T-cell (primary cell): ENCODE data around the gene PCDHGA6. TPM values are rescaled to one million over a fixed set of nuclear protein-coding genes. Genes with fewer than 3 reads are reported as not detected.
"Not testable (repeated sequence)": the region's sequence is repeated elsewhere in the genome, so short reads cannot be mapped to it uniquely, and the experiment has no call there.

Experiments used
- ATAC-seq, 4 experiments: fragments of 200-7000 bp in 3 of 4; fragments of 150-1000 bp in 1 of 4; cut with Tn5 transposase; replicated peaks in 1 of 4; 1 replicate in 3 of 4; 2 replicates in 1 of 4; pipeline ENCODE4 v1.10.0; 2021; ENCODE audit warnings: moderate library complexity in 3 of 4, mild to moderate bottlenecking in 2 of 4, moderate number of reproducible peaks in 1 of 4
- CTCF ChIA-PET, 2 donors: fragments of 300-600 bp; sonication (Branson Sonifier 250); formaldehyde crosslinking; loops; one replicate each; lab custom pipeline; 2022; ENCODE audit warnings: antibody characterized with exemption in 2 of 2; lab: Charles Lee
- POLR2A ChIA-PET, 2 donors: fragments of 300-600 bp; sonication (Branson Sonifier 250); formaldehyde crosslinking; loops; one replicate each; lab custom pipeline; 2022; ENCODE audit warnings: antibody characterized with exemption in 2 of 2; lab: Charles Lee
- DNase-seq, 35 experiments: peaks; one replicate each; pipeline versions ENCODE4 v3.0.0 to v3.0.0-alpha.2; 2013 to 2023
- H3K27ac ChIP-seq: one replicate; pipeline ENCODE4 v1.5.1; 2013; ENCODE audit warnings: low read length
- H3K27me3 ChIP-seq, 2 experiments: replicated peaks in 1 of 2; 1 replicate in 1 of 2; 2 replicates in 1 of 2; pipeline versions ENCODE4 v1.6.1 to v1.7.0; 2013; ENCODE audit warnings: low read length in 1 of 2, mixed read lengths in 1 of 2; ENCODE audit not compliant: control insufficient read depth in 2 of 2, insufficient read depth in 2 of 2; ENCODE audit errors: extremely low read depth in 1 of 2
- H3K36me3 ChIP-seq, 2 donors: 1 replicate in 1 of 2; 2 replicates in 1 of 2; pipeline versions ENCODE4 v1.6.1 to v1.7.0; 2013; ENCODE audit warnings: low read length in 1 of 2; ENCODE audit not compliant: control insufficient read depth in 2 of 2, insufficient read depth in 1 of 2; ENCODE audit errors: extremely low read depth in 1 of 2
- H3K4me1 ChIP-seq, 2 experiments: 1 replicate in 1 of 2; 2 replicates in 1 of 2; pipeline versions ENCODE4 v1.6.1 to v1.7.0; 2013; ENCODE audit warnings: low read length in 2 of 2, mixed read lengths in 1 of 2; ENCODE audit not compliant: insufficient read depth in 2 of 2, control insufficient read depth in 1 of 2; ENCODE audit errors: extremely low read depth in 1 of 2
- H3K4me3 ChIP-seq, 2 donors: 1 replicate in 1 of 2; 2 replicates in 1 of 2; pipeline versions ENCODE4 v1.5.1 to v1.7.0; 2013; ENCODE audit warnings: mild to moderate bottlenecking in 2 of 2, low read length in 1 of 2, moderate library complexity in 1 of 2; ENCODE audit not compliant: control insufficient read depth in 1 of 2; ENCODE audit errors: extremely low read depth in 1 of 2
- H3K9me3 ChIP-seq: 2 replicates; pipeline ENCODE4 v1.7.0; 2013
- H3K27ac Mint-ChIP-seq, 2 donors: one replicate each; pipeline ENCODE4 v1.8.0; 2020 to 2021; ENCODE audit warnings: mild to moderate bottlenecking in 2 of 2, mixed read lengths in 2 of 2
- H3K27me3 Mint-ChIP-seq, 2 donors: one replicate each; pipeline ENCODE4 v1.8.0; 2021 to 2022; ENCODE audit warnings: mixed read lengths in 2 of 2
- H3K36me3 Mint-ChIP-seq: one replicate; pipeline ENCODE4 v1.8.0; 2021; ENCODE audit warnings: mixed read lengths
- H3K4me1 Mint-ChIP-seq, 3 donors: one replicate each; pipeline ENCODE4 v1.8.0; 2020 to 2022; ENCODE audit warnings: mixed read lengths in 3 of 3, mild to moderate bottlenecking in 1 of 3
- H3K4me3 Mint-ChIP-seq, 3 donors: one replicate each; pipeline ENCODE4 v1.8.0; 2020 to 2022; ENCODE audit warnings: mild to moderate bottlenecking in 3 of 3, mixed read lengths in 3 of 3, moderate library complexity in 3 of 3
- H3K9me3 Mint-ChIP-seq, 3 donors: one replicate each; pipeline ENCODE4 v1.8.0; 2020 to 2022; ENCODE audit warnings: mixed read lengths in 3 of 3
- WGBS: methylation state at CpG from one replicate; pipeline ENCODE4 v1.1.5; 2013; ENCODE audit warnings: missing lambda C conversion rate; ENCODE audit not compliant: insufficient coverage; 5-methylcytosine and 5-hydroxymethylcytosine counted together
- total RNA-seq, 35 experiments: library from RNA in 6 of 35; stranded (reverse) in 6 of 35; fragments of 120-200 nt in 1 of 35; gene quantifications; one replicate each; pipeline versions ENCODE4 v1.2.1 to v1.2.4 and lab custom pipeline; 2013 to 2026

Gene PCDHGA6
- total RNA-seq, 5 donors from 2014 or later (not counting 1 experiment from before 2014, with no cell fraction given): 0.19 to 0.64 (median 0.28) TPM

GRCh38 chr5:141415275-141415618 is 41.6 kb downstream of the PCDHGA6 start:
- Mint-ChIP-seq H3K4me3 (peak overlapping the region in 1 of 3 donors; percentile 52), H3K9me3 (peaks cover 13 to 23% (median 21%) of the 10 kb centered on the region in 3 donors), H3K4me1 (peaks cover 20 to 36% (median 23%) of the 10 kb centered on the region in 3 donors), H3K36me3 (peaks cover 18% of the 10 kb centered on the region), H3K27me3 (peaks cover 55 to 76% of the 10 kb centered on the region in 2 donors)
- H3K27me3 ChIP-seq: peaks cover 26 to 62% of the 10 kb centered on the region in 2 experiments
- H3K36me3 ChIP-seq, DNase-seq, H3K9me3 ChIP-seq, H3K27ac ChIP-seq, ATAC-seq, H3K4me3 ChIP-seq, H3K27ac Mint-ChIP-seq, POLR2A ChIA-PET: not testable (repeated sequence)
- 12% methylated on average over 15 of the region's 24 CpGs for WGBS
- peaks cover 0 to 18% of the 10 kb centered on the region in 2 experiments for H3K4me1 ChIP-seq
- CTCF ChIA-PET: interaction anchor here in 1 of 2 donors (0.6 kb wide), 1 partner anchor 12 kb away, joined by 3 read pairs; no protein-coding TSS in a partner anchor

GRCh38 chr5:141417494-141418172 is 43.9 kb downstream of the PCDHGA6 start, which contains the start of gene PCDHGB7:
TSS of gene PCDHGB7 (plus strand) at chr5:141417677. CDS start at chr5:141417860, 183 bp downstream.
- Mint-ChIP-seq H3K27me3 (peaks cover 63 to 81% of the 10 kb centered on the region in 2 donors), H3K36me3 (peaks cover 24% of the 10 kb centered on the region), H3K9me3 (peaks cover 11 to 32% (median 31%) of the 10 kb centered on the region in 3 donors), H3K27ac (peak within 1 kb of the TSS in 1 of 2 donors; percentile 76), H3K4me3 (peak within 1 kb of the TSS in 2 of 3 donors; percentile 49 to 50), H3K4me1 (peaks cover 23 to 40% (median 26%) of the 10 kb centered on the region in 3 donors)
- WGBS: 16% methylated on average over 37 of the region's 47 CpGs
- H3K36me3 ChIP-seq, H3K9me3 ChIP-seq, H3K27ac ChIP-seq: not testable (repeated sequence)
- POLR2A ChIA-PET: interaction anchor here (0.6 kb wide), 2 partner anchors 116 to 186 kb away, joined by 3 to 7 read pairs; no protein-coding TSS in a partner anchor
- ATAC-seq (peak in 3 of 4 experiments; percentile 50 to 56 (median 54)), DNase-seq (peak in 17 of 35 experiments; percentile 14 to 54 (median 24))
- CTCF ChIA-PET: interaction anchor here in 1 of 2 donors (0.6 to 1.8 kb wide), 3 partner anchors 11 to 22 kb away, joined by 4 to 6 read pairs (median 6); no protein-coding TSS in a partner anchor
- peaks cover 0 to 26% of the 10 kb centered on the region in 2 experiments for H3K4me1 ChIP-seq
- H3K27me3 ChIP-seq: peaks cover 32 to 68% of the 10 kb centered on the region in 2 experiments
- H3K4me3 ChIP-seq: peak within 1 kb of the TSS; percentile 4 to 40

- CTCF ChIA-PET: no interaction called here
Observed at GRCh38 chr5:141419074-141419880, 45.6 kb downstream of the PCDHGA6 start.

GRCh38 chr5:141420855-141421488 is 47.3 kb downstream of the PCDHGA6 start, which contains the start of gene PCDHGA11:
TSS of gene PCDHGA11 (plus strand) at chr5:141421051. CDS start at chr5:141421228, 177 bp downstream.
- Mint-ChIP-seq H3K9me3 (peaks cover 3 to 32% (median 28%) of the 10 kb centered on the region in 3 donors), H3K4me3 (peak within 1 kb of the TSS; percentile 52 to 76 (median 70)), H3K36me3 (peaks cover 19% of the 10 kb centered on the region), H3K27ac (peak within 1 kb of the TSS in 1 of 2 donors; percentile 55), H3K4me1 (peaks cover 3 to 13% (median 7%) of the 10 kb centered on the region in 3 donors), H3K27me3 (peaks cover 62 to 78% of the 10 kb centered on the region in 2 donors)
- 15% methylated on average over 22 of the region's 42 CpGs for WGBS
- H3K27me3 ChIP-seq: peaks cover 28 to 55% of the 10 kb centered on the region in 2 experiments
- ChIA-PET CTCF (interaction anchor here in 1 of 2 donors (0.7 to 1.7 kb wide), 5 partner anchors 8 to 143 kb away, joined by 3 to 14 read pairs (median 5); partner anchors contain the start of gene PCDHGA10), POLR2A (no interaction called here)
- peaks cover 3% of the 10 kb centered on the region for H3K9me3 ChIP-seq
- no peak within 1 kb of the TSS for H3K27ac ChIP-seq
- ATAC-seq: peak in 1 of 4 experiments; percentile 40
- peak in 4 of 35 experiments; percentile 21 to 47 (median 28) for DNase-seq
- no peaks in the 10 kb centered on the region for H3K36me3 ChIP-seq
- H3K4me1 ChIP-seq: peaks cover 0 to 15% of the 10 kb centered on the region in 2 experiments
- H3K4me3 ChIP-seq: peak within 1 kb of the TSS; percentile 28 to 62

More at GRCh38 chr5:141419074-141419880, 45.6 kb downstream of the PCDHGA6 start:
- ATAC-seq (no peak), DNase-seq (no peak)
- Mint-ChIP-seq H3K27me3 (peaks cover 60 to 75% of the 10 kb centered on the region in 2 donors), H3K27ac (peak overlapping the region in 1 of 2 donors; percentile 62), H3K9me3 (peaks cover 4 to 35% (median 30%) of the 10 kb centered on the region in 3 donors), H3K4me3 (no peak overlapping the region), H3K4me1 (peaks cover 9 to 24% (median 14%) of the 10 kb centered on the region in 3 donors), H3K36me3 (peaks cover 23% of the 10 kb centered on the region)
- Histone ChIP-seq H3K27me3 (peaks cover 27 to 64% of the 10 kb centered on the region in 2 experiments), H3K36me3 (no peaks in the 10 kb centered on the region), H3K4me1 (peaks cover 0 to 15% of the 10 kb centered on the region in 2 experiments), H3K27ac (no peak overlapping the region), H3K9me3 (peaks cover 2% of the 10 kb centered on the region), H3K4me3 (peak overlapping the region in 1 of 2 donors; percentile 35)
- 50% methylated on average over 73 of the region's 74 CpGs for WGBS
- POLR2A ChIA-PET: no interaction called here

- ChIA-PET POLR2A (no interaction called here), CTCF (interaction anchor here in 1 of 2 donors (1.5 to 1.7 kb wide), 2 partner anchors 9 to 136 kb away, joined by 11 to 14 read pairs; partner anchors contain the start of gene PCDHGA10)
- H3K4me1 Mint-ChIP-seq: peaks cover 3 to 13% (median 7%) of the 10 kb centered on the region in 3 donors
- Histone ChIP-seq H3K27me3 (peaks cover 28 to 60% of the 10 kb centered on the region in 2 experiments), H3K36me3 (no peaks in the 10 kb centered on the region), H3K27ac (no peak overlapping the region), H3K4me1 (peaks cover 0 to 15% of the 10 kb centered on the region in 2 experiments), H3K9me3 (peaks cover 3% of the 10 kb centered on the region), H3K4me3 (peak overlapping the region in 1 of 2 donors; percentile 62)
- peaks cover 62 to 78% of the 10 kb centered on the region in 2 donors for H3K27me3 Mint-ChIP-seq
- DNase-seq (no peak), ATAC-seq (no peak)
- H3K4me3 Mint-ChIP-seq: peak overlapping the region; percentile 52 to 76 (median 70)
- WGBS: 30% methylated on average over 9 of the region's 13 CpGs
- no peak overlapping the region for H3K27ac Mint-ChIP-seq
- H3K9me3 Mint-ChIP-seq: peaks cover 3 to 32% (median 28%) of the 10 kb centered on the region in 3 donors
- peaks cover 19% of the 10 kb centered on the region for H3K36me3 Mint-ChIP-seq
Observed at GRCh38 chr5:141421489-141421855, 47.8 kb downstream of the PCDHGA6 start.
